ENCODE results near the gene TLR5.

Gene TLR5

DNA sequence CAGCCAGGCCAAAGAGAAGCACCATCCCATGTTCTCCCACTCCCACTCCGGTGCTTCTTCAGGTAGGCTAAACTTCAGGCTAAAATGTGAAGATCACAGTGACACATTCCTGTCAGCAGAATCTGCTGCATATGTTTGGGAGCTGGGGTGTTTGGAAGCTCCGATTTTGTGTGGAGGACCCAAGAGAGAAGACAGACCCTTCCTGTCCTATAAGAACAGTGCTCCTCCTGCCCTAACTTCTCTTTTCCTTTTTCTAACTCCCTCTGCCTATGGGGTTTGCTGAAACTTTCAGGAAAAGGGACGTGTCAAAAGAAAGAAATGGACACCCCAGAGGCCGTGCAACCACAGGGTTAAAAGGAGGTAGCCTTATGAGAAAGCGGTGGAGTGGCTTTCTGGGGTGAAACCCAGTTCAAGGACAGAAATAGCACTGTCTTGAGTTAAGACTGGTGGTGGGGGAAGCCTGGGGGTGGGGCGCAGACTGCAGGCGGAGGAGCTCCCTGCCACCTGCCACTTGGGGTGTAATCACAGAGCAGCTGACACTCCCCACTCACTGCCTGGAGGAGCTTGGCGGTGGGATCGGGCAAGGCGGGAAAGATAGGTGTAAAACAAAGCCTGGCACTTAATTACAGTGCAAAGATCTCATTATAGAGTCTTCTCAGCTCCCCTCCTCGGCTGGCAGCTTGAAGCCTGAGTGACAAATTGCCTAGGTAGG, 645 bp upstream of the TLR5 start:
- Histone ChIP-seq H3K27me3 (ENCODE audit: insufficient read depth, low read length) (peaks cover 10% of the 10 kb centered on the region), H3K36me3 (ENCODE audit: insufficient read depth, low read length) (no peaks in the 10 kb centered on the region), H3K9ac (ENCODE audit: low read length) (no peak overlapping the region; the same call in 1 of the 2 replicates), H2AFZ (ENCODE audit: low read length) (no peak overlapping the region), H3K4me3 (ENCODE audit: low read depth, low read length, poor library complexity, severe bottlenecking) (peak overlapping the region; percentile 55), H4K20me1 (ENCODE audit: insufficient read depth, low read length) (no peaks in the 10 kb centered on the region), H3K4me1 (ENCODE audit: insufficient read depth, low read length, severe bottlenecking) (no peaks in the 10 kb centered on the region), H3K9me2 (ENCODE audit: low read depth, low read length) (no peaks in the 10 kb centered on the region), H3F3A (ENCODE audit: insufficient read depth, low read length) (no peaks in the 10 kb centered on the region), H3K79me2 (ENCODE audit: insufficient read depth, low read length) (no peaks in the 10 kb centered on the region), H3K27ac (ENCODE audit: low read depth, low read length, poor library complexity, severe bottlenecking) (no peak overlapping the region), H3K4me2 (ENCODE audit: low read length) (peak overlapping the region; percentile 56), H3K9me3 (ENCODE audit: low read length) (no peaks in the 10 kb centered on the region)
- TF ChIP-seq, protein P1, sequence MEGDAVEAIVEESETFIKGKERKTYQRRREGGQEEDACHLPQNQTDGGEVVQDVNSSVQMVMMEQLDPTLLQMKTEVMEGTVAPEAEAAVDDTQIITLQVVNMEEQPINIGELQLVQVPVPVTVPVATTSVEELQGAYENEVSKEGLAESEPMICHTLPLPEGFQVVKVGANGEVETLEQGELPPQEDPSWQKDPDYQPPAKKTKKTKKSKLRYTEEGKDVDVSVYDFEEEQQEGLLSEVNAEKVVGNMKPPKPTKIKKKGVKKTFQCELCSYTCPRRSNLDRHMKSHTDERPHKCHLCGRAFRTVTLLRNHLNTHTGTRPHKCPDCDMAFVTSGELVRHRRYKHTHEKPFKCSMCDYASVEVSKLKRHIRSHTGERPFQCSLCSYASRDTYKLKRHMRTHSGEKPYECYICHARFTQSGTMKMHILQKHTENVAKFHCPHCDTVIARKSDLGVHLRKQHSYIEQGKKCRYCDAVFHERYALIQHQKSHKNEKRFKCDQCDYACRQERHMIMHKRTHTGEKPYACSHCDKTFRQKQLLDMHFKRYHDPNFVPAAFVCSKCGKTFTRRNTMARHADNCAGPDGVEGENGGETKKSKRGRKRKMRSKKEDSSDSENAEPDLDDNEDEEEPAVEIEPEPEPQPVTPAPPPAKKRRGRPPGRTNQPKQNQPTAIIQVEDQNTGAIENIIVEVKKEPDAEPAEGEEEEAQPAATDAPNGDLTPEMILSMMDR (IDR thresholded peaks at IDR 0.05; ENCODE audit: low read length): no peak
- no peak for TF ChIP-seq EZH2 (IDR thresholded peaks at IDR 0.05; ENCODE audit: borderline replicate concordance, low read length)

DNA sequence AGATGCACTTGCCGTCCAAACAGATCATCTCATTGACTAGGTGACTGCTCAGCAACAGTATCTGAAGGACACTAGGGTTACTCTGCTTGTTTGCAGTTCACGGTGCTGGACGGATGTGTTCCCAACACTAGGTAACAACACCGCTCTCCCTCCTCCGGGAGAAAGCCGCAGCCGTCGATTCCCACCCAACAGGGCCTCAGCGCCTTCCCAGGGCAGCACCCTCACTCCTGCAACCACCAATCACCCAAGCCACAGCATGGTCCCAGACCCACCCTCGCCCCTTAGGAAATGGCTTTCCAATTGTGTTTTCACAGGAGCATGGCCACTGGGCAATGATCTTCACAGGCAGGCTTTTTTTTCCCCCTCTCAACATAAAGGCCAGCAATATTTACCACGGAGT, 779 bp downstream of the TLR5 start:
- TF ChIP-seq, protein P1 (IDR thresholded peaks at IDR 0.05; ENCODE audit: low read length): no peak
- TF ChIP-seq EZH2 (IDR thresholded peaks at IDR 0.05; ENCODE audit: borderline replicate concordance, low read length): no peak
- Histone ChIP-seq H3K27ac (ENCODE audit: low read depth, low read length, poor library complexity, severe bottlenecking) (no peak overlapping the region), H3K4me3 (ENCODE audit: low read depth, low read length, poor library complexity, severe bottlenecking) (peak overlapping the region; percentile 55), H3K9ac (ENCODE audit: low read length) (no peak overlapping the region), H3K4me1 (ENCODE audit: insufficient read depth, low read length, severe bottlenecking) (no peaks in the 10 kb centered on the region), H3K36me3 (ENCODE audit: insufficient read depth, low read length) (no peaks in the 10 kb centered on the region), H3K9me2 (ENCODE audit: low read depth, low read length) (no peaks in the 10 kb centered on the region), H2AFZ (ENCODE audit: low read length) (no peak overlapping the region), H3K79me2 (ENCODE audit: insufficient read depth, low read length) (no peaks in the 10 kb centered on the region), H3K4me2 (ENCODE audit: low read length) (no peak overlapping the region), H3K9me3 (ENCODE audit: low read length) (no peaks in the 10 kb centered on the region), H3K27me3 (ENCODE audit: insufficient read depth, low read length) (peaks cover 10% of the 10 kb centered on the region), H3F3A (ENCODE audit: insufficient read depth, low read length) (no peaks in the 10 kb centered on the region), H4K20me1 (ENCODE audit: insufficient read depth, low read length) (no peaks in the 10 kb centered on the region)

DNA sequence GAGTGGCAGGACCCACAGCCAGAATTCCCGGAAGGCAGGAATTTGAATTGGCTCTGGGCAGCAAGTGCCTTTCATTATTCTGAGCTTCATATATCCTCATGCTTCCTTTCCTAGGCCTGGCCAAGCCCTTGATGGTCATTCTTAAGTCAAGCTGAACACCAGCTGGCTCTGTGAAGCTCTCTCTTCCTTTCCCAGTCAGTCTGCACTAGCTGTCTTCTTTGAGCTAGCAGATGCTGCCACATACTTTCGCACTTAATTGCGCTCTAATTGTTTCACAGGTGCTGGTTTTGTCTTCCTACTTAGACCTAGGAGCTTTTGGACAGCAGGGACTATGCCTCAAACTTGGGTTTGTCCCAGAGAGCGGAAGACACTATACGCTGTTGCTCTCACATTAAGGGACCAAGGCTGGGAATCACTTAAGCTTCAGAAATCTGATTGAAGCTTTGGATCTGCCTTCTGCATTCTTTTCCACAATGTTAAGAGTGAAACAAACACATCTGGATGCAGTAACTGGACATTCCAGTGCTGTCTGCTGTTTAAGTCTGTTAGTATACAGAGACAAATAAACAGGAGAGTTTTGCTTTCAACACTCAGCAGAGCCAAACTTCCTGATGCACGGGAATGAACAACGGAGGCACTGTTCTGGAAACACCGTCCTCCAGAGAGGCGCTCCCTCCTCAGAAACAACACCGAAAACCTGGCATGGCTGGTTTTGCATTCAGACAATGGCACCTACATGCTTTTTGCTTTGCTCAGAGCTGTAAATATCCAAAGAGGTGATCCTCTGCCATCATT, 2.2 kb downstream of the TLR5 start:
- TF ChIP-seq, protein P1 (IDR thresholded peaks at IDR 0.05; ENCODE audit: low read length): no peak
- no peak for TF ChIP-seq EZH2 (IDR thresholded peaks at IDR 0.05; ENCODE audit: borderline replicate concordance, low read length)

More for the DNA sequence above, 2.2 kb downstream of the TLR5 start:
- H3K27ac ChIP-seq (ENCODE audit: low read depth, low read length, poor library complexity, severe bottlenecking): no peak overlapping the region
- H3F3A ChIP-seq (ENCODE audit: insufficient read depth, low read length): no peaks in the 10 kb centered on the region
- no peak overlapping the region for H2AFZ ChIP-seq (ENCODE audit: low read length)
- H3K4me2 ChIP-seq (ENCODE audit: low read length): no peak overlapping the region
- H3K4me1 ChIP-seq (ENCODE audit: insufficient read depth, low read length, severe bottlenecking): no peaks in the 10 kb centered on the region
- H3K9ac ChIP-seq (ENCODE audit: low read length): no peak overlapping the region
- peaks cover 10% of the 10 kb centered on the region for H3K27me3 ChIP-seq (ENCODE audit: insufficient read depth, low read length)
- H3K36me3 ChIP-seq (ENCODE audit: insufficient read depth, low read length): no peaks in the 10 kb centered on the region
- no peaks in the 10 kb centered on the region for H3K9me3 ChIP-seq (ENCODE audit: low read length)
- H4K20me1 ChIP-seq (ENCODE audit: insufficient read depth, low read length): no peaks in the 10 kb centered on the region
- H3K4me3 ChIP-seq (ENCODE audit: low read depth, low read length, poor library complexity, severe bottlenecking): no peak overlapping the region
- H3K9me2 ChIP-seq (ENCODE audit: low read depth, low read length): no peaks in the 10 kb centered on the region
- H3K79me2 ChIP-seq (ENCODE audit: insufficient read depth, low read length): no peaks in the 10 kb centered on the region

All from OCI-LY1 (cell line).